Epithelial cell of esophagus (primary cell): ENCODE measurements around the gene STARD10.

Experiments used
- DNase-seq: peaks from one replicate; pipeline ENCODE4 v3.0.0; 2010; ENCODE audit warnings: low read depth
- H3K4me3 ChIP-seq: 2 replicates; pipeline ENCODE4 v1.5.1; 2011; ENCODE audit warnings: mild to moderate bottlenecking, low read length, control low read depth
- TF ChIP-seq, protein P1 (sequence below): IDR thresholded peaks from 2 replicates; pipeline ENCODE4 v1.5.1; 2011; ENCODE audit warnings: low read depth, mild to moderate bottlenecking, low read length, control low read depth, inconsistent platforms; ENCODE audit not compliant: insufficient read depth; ENCODE audit errors: missing control alignments

The STARD10 gene

DNA sequence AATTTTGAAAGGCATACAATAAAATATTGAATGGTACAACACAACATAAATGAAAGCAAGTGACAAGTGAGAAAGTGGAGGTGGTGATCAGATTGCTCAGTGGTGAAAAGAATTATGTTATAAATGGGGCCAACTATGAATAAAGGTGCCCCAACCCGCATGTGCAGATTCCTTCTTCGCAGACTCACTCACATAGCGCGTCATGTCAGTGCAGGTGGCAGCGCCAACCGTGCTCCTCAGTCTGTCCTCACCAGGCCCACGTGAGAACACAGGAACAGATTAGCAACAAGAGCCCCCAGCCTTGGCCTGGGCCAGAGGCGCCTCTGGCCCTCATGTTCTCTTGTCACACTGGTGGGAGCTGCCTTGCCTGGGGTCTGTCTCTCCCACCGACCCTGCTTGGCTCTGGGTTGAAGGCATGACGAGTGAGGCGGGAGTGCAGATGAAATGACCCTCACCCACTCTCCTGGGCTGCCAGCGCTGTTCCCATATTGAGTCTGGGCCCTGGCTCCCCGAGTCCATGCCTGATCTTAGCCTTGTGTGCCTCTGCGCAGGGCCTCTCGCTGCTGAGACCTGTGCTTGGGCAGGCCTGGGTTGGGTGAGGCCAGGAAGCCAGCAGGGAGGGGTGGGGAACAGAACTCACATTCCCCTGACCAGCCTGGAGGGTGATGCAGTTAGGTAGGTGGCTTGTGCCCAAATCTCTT, 26.7 kb upstream of the STARD10 start:
- no peak overlapping the region for H3K4me3 ChIP-seq
- DNase-seq = peak; percentile 29
- TF ChIP-seq, protein P1, sequence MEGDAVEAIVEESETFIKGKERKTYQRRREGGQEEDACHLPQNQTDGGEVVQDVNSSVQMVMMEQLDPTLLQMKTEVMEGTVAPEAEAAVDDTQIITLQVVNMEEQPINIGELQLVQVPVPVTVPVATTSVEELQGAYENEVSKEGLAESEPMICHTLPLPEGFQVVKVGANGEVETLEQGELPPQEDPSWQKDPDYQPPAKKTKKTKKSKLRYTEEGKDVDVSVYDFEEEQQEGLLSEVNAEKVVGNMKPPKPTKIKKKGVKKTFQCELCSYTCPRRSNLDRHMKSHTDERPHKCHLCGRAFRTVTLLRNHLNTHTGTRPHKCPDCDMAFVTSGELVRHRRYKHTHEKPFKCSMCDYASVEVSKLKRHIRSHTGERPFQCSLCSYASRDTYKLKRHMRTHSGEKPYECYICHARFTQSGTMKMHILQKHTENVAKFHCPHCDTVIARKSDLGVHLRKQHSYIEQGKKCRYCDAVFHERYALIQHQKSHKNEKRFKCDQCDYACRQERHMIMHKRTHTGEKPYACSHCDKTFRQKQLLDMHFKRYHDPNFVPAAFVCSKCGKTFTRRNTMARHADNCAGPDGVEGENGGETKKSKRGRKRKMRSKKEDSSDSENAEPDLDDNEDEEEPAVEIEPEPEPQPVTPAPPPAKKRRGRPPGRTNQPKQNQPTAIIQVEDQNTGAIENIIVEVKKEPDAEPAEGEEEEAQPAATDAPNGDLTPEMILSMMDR = no peak

DNA sequence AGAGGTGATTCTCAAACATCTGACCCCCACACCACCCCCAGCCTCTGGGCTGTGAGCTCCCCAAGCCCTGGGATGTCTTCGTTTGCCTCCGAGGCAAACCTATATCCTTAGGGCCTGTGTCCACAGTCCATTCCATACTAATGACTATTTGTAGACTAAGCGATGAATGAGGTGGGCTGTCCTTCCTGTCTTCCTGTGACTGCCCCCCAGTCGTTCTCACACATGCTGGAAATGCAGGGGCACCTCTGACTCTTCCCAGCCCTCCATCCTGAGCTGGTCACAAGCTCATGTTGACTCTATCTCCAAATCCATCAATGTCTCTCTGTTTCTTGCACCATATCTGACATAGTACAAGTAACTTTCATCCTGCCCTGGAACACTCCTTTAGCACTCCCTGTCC, 25.1 kb upstream of the STARD10 start:
- no peak overlapping the region for H3K4me3 ChIP-seq
- TF ChIP-seq, protein P1 = no peak
- no peak for DNase-seq

DNA sequence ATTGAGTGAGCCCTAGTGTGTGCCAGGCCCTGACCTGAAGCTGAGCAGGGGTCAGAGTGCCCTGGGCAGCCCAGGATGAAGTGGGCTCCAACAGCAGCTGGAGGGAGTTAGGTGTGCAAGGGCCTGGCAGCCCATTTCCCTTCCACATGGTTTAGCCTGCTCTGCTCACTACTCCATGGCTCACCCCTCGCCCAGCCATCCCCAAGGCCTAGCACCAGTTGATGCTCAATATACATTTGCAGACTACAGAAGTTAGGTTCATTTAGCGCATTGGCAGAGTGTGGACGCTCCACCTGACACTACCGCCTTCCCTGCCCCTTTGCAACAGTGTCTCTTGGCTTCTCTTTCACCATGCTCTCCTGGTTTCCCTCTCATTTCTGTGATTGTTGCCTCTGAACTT, 24.1 kb upstream of the STARD10 start:
- TF ChIP-seq, protein P1 = no peak
- H3K4me3 ChIP-seq = no peak overlapping the region
- no peak for DNase-seq

DNA sequence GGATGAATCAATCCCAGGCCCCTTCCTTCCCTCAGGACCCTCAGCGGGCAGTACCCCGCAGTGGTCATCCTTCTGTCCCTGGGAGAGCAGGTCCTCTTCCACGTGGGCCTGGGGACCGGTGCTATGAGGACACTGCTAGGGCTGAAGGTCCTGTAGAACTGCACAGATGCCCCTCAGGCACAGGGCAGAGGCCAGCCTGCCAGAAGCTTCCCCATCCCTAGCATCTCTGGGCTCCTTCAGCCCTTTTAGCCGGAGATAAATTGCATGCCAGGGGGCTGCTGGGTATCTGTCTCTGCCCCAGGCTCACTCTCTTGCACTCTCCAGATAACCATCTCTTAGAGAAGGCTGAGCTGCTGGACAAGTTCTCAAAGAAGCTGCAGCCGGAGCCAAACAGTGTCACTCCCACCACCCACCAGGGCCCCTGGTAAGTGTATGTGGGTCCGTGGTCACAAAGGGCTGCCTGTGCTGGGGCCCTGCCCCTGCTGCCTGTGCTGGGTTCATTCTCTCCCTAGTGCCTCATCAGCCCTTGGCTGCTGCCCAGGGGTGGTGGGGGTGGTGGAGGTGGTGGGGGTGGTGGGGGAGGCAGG, 22.6 kb upstream of the STARD10 start:
- no peak for DNase-seq
- TF ChIP-seq, protein P1 = no peak
- H3K4me3 ChIP-seq = no peak overlapping the region

DNA sequence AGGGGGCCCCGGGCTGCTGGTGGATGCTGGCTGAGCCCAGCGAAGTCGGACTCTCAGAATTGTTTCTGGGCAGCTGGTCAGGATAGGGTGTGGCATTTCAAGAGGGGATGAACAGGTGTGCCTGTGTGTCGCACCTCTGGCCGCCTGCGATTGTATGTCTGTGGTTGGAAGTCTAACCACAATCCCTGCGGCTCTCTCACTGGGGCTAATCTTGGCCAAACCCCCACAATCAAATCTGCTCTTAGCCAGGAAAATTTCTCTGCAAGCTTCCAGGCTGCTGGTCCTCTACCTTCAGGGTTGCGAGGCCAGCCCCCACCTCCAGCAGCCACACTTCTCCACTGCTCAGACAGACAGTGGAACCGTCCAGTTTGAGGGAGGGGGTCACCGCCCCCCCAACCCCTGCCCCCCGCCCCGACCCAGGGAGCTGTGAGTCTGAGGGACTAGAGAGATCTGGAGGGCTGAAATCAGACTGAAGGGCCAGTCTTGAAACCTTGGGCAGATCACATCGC, 21.3 kb upstream of the STARD10 start:
- peak overlapping the region; percentile 88 for H3K4me3 ChIP-seq
- TF ChIP-seq, protein P1 = no peak
- DNase-seq = peak; percentile 30

DNA sequence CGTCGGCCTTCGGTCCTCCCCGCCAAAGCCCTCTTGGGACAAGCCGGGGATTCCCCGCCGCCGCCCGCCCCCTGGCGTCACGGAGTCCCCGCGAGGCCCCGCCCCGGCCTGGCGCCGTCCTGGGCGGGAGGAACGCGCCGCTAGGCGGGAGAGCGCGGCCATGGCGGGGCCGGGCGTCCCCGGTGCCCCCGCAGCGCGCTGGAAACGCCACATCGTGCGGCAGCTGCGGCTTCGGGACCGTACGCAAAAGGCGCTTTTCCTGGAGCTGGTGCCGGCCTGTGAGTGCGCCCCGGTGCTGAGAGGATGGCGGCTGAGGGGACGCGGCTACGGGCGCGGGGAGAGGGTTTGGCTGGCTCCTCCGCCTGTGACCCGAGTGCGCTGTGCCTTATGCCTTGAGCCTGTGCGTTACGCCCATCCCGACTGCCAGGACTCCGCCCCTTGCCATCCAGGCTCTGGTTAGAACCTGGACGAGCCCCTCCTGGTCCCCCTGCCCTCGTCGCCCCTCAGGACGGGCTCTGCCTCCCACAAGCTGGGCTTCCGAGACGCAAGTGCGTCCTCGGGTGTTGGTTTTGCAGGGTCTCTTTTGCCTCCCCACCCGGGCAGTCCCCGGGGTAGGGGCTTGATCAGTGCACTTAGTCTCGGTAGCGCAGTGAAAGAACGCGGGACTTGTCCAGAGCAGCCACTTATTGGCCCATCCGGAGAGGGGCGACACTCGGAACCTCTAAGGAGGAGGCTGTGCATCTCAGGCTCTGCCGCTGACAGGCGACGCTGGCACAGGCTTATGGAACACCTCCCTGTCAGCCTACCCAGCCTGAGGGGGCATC, 20.7 kb upstream of the STARD10 start, which contains the start of gene ATG16L2:
Gene ATG16L2 (plus strand): TSS at position 126 of the 824 bp plus-strand sequence. CDS start 35 bp downstream, at position 161.
- peak within 1 kb of the TSS; percentile 88 for H3K4me3 ChIP-seq
- TF ChIP-seq, protein P1 = peak; percentile 21
- DNase-seq = peak; percentile 91
